ENCODE measurements around the gene SYNM.

DNA sequence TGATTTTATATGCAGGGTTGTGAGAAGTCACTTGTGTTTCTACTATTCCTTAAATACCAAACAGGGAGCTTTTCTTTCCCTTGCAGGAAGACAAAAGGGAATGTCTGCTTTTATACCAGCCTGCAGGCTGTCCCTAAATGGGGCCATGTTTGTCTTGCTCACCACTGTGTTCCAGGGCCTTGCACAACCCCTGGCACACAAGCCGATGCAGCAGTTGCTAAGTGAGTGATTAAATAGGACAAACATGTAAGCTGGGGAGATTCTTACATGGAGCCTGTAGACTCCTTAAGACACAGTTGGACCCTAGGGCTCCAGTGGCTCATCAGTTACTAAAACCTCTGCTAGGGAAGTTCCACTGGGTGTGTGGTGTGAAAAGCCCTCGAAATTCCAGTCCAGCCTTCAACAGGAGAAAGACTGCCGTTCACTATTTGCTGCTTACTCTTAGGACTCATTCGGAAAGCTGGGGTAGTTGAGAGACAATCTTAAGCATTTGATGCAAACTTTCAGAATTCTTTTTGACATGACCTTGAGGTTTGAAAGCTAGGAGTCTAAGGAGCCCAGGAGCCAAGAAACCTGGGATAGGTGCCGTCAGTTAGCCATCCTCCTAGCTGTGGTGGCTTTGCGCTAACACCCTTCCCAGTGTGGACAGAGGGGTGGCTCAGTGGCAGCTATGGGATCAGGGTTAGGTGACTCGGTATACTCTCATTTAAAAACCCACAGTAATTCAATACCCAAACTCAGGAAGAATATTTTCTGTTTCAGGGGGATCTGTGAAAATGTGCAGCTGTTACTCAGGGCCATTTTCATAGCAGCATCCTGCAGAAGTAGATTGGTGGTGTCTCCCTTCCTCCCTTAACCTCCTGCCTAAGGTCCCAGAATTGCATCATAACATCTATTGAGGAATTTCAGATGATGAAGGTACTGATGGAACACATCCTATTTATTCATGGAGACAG lies 39.1 kb downstream of the SYNM start:
- TF ChIP-seq CTCF (IDR thresholded peaks at IDR 0.05) (no peak), POLR2A (IDR thresholded peaks at IDR 0.05) (no peak)

All from Peyer's patch (tissue), 4 donors.